GM03348 (cell line): ENCODE data around the gene MTMR8.

Source experiments
- DNase-seq: peaks from one replicate; pipeline ENCODE4 v3.0.0; 2012; ENCODE audit warnings: low spot score

Gene MTMR8

GRCh38 chrX:64306712-64307111, 88.5 kb downstream of the MTMR8 start:
- no peak for DNase-seq

GRCh38 chrX:64291123-64291522, 104.1 kb downstream of the MTMR8 start:
- DNase-seq = no peak

- DNase-seq = no peak
Measured at GRCh38 chrX:64265265-64265664, 130.0 kb downstream of the MTMR8 start.

- no peak for DNase-seq
Measured at GRCh38 chrX:64230123-64230970, 164.9 kb downstream of the MTMR8 start, which contains the start of gene ASB12. TSS of gene ASB12 (minus strand) at chrX:64230607. CDS start at chrX:64225650, 4,957 bp downstream.

- no peak for DNase-seq
Measured at GRCh38 chrX:64229154-64229553, 166.1 kb downstream of the MTMR8 start.
